CD4-positive, alpha-beta T cell treated with Interleukin-12 subunit alpha and Interleukin-12 subunit beta, for 1 hour (primary cell): Measurements from ENCODE around the gene RLBP1.
A peak's percentile ranks its signal among the peaks of the same experiment; 100 is the strongest.

Experiments
- DNase-seq: peaks from one replicate; pipeline ENCODE4 v3.0.0-alpha.2; 2020

The RLBP1 gene

DNA sequence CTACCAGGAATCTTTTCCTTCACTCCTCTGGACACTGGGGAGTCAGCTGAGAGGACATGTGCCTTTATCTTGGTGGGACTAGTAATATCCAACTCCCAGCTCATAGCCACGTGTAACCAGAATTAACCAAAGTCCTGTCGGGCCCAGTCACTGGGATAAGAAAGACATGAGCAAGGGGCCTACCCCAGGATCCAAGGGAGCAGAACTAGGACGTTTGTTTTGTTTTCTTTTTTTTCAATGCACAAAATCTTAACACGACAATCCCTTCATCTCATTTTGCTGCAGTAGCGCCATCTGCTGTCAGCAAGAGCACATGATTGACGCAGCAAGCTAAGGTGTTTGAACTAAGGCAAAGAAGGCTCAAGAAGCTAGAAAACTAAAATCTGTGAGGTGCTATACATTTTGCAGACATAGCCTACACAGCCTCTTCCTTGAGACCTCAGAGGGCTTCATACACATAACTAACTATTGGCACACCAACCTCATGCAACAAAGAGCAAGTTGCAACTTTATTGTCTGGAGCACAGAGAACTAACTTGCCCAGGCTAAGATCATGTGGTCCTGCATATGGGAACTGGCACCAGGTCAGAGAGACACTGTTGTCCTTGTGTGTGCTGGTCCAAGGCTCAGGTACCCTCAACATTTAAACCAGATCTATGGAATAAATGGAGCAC is 43.6 kb downstream of the RLBP1 start:
- DNase-seq = peak; percentile 68

DNA sequence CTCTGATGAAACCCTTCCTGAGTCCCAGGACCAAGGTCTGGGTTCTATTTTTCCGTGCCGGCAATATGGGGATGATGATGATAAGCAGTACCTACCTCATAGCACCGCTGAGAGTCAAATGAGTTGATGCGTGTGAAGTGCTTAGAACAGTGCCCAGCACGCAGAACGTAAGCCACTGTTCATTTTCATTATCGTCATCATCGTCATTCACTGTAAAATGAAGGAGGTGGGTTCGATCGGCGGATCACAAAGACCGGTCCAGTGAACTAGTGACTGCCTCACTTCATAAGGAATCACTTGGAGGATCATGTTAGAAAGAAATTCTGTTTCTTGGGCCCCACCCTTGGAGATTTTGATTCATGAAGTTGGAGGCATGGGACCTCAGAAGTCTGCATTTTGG is 44.3 kb downstream of the RLBP1 start:
- DNase-seq = no peak

DNA sequence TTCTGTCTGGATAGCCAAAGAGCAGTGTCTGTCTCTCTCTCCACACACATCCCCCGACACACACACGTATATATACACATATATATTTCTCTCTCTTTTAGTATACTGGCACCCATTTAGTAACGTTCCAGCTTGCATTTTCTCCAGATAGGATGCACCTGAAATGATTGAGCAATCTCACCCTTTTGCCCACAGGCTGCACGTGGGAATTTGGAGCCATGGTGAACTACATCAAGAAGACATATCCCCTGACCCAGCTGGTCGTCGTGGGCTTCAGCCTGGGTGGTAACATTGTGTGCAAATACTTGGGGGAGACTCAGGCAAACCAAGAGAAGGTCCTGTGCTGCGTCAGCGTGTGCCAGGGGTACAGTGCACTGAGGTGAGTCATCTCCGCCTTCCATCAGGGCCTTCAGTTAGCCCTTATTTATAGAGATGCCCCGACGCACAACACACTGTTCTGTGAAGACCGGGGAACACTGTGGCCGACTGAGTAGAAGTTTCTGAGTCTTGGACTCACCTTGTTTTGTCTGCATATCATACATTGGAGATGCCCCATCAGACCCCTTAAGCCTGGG is 45.7 kb downstream of the RLBP1 start:
- DNase-seq = no peak

DNA sequence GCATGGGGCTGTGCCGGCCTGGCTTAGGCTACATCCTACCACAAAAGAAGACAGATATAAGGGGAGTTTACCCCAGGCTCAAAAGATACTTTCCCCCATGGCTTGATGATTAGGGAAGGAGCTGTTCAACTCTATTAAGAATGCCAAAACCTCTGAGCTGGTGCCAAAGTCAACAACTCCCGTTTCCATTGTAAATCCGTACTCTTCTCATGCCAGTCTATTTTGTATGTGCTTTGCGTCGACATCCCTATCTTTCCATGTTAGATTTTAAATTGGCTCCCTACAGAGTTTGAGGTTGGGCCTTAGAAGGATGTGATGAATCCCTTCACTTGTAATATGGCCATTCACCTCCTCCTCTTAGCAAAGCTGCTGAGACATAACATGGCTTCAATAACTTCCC is 46.9 kb downstream of the RLBP1 start:
- no peak for DNase-seq

DNA sequence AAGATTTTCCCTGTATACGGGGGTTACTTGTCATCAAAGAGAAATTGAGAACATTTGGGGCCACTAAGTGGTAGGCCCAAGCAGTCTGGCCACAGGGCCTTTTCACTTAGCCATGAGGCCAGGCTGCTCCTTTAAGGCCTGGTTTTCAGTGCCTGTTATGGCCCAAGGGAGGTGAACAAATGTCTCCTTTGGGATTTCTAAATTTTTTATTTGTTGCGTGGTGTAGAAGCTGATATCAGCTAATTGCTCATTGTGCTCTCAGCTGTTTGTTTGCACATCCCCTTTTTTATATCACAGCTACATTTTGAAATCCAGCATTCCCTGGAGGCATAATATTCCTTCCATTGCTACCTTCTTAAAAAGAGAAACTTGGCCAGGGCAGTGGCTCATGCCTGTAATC is 48.5 kb downstream of the RLBP1 start:
- DNase-seq = no peak

DNA sequence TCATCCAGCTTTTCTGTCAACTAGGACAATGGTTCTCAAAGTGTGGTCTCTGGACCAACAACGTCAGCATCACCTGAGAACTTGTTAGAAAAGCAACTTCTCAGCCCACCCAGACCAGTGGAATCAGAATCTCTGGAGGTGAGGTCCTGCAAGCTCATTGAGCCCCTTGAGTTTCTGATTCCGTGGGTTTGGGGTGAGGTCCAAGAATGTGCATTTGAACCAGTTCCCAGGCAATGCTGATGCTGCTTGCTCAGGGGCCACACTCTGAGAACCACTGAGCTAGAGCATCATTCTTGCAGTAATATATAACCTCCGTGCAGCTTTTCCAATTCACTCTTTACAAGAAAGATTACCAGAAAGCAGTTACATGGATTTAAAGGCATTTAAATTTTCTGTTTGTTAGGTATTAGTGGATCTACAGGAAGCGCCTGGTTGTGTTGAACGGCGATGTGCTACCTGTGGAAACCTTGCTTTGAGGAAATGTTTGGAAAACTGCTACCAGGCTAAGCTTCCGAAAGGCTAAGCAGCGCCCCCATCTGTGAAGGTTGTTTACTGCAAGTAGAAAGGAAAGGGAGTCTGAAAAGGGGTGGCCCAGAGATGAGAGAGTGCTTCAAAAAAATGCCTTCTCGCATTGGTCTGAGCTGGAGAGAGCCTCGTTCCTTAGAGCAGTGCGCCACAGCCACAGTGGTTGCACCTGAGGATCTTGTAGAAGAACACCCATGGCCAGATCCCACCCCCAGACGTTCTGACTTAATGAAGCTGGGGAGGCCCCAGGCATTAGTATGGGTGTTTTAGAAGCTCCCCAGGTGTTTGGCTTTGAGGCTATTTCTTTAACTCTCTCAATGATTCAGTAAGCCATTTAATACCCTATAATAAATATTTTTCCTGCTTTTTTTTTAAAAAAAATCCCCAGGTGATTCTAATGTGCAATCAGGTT is 50.0 kb downstream of the RLBP1 start:
- DNase-seq = peak; percentile 35

DNA sequence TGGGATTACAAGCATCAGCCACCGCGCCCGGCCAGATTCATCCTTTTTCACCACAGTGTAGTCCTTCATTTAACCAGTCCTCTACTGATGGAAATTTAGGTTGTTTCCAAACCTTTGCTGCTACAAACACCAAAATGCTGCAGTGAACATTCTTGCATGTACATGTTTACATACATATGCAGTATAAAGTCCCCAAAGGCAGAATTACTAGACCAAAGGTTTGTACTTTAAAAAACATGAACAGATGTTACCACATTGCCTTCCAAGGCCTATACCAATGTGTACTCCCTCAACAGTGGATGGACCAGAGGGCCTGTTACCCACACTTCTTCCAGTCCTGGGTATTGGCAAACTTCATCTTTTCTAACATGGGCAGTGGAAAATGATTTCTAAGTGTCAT is 51.0 kb downstream of the RLBP1 start:
- no peak for DNase-seq

DNA sequence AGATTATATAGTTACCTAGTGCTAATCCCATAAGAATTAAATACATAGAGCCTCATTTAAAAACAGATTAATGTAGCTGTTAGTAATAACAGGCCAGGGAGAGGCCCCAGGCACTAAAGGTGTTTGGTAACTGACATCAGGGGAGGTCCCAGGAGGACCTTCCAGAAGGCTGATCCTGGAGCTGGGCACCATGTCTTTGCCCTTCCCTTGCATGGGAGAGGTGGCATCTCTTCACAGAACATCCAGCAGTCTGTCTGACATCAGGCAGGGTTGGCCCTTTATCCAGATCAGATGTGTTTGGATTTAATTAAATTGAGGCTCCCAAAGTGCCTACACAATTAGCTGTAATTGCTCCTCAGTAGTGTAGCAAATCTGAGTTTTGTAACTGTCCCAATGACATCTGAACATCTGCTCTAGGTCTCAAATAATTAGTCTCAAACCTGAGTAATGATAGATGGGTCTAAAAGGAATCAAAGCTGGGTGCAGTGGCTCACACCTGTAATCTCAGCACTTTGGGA is 53.0 kb downstream of the RLBP1 start:
- DNase-seq = no peak

DNA sequence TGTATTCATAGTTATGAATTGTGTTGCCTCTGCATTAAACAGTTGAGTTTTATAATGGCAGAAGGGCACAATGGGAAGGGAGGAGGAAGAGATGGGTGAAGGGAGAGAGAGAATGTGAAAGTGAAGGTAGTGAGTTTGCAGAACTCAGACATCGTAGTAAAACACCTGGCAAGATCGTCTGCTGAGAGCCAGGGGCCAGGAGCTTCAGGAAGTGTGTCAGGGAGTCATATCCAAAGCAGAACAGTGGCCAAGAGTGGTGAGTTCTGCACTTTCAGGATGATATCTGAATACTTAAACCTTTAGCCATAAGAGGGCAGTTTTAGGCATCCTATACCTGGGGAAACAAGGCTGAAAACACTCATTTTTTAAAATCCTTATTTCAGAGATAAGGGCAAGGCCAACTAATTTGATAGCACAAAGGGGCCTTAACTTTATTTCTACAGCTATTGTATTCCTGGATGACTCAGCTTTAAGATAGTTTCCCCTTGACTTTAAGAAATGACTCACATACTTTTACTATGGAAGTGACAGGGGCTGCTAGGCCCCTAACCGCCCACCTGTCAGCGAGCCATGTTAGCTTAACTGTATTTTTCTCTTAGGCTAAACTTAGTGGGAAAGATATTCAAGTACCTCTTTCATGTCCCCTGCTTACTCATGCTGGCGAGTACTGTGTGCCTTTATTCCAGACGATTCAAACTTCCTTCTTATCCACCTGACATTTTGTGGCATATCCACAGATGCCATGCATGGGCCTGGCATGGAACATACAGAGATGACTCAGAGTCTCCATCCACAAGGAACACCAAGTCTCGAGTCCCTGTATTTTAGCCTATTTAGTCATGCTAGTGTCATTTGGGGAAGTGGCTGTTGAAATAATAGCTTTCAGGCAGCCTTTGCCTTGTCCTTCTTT is 53.9 kb downstream of the RLBP1 start:
- no peak for DNase-seq

DNA sequence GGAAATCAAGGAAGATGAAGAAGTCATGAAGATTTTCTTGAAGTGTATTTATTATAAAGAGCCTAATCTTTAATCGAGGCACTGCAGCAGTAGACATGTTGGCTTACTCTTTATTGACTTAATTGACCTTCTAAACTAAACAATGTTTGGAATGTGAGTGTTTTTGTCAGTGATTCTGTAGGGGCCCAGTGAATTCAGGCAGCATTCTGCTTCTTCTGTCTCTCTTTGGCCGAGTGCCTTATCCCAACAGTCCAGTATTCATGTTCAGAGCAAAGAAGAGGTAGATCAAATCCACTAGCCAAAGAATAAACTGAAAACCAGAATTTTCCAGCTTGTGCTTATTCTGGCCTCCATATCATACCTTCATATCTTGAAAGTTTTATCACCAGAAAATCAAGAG is 55.7 kb downstream of the RLBP1 start:
- DNase-seq = no peak

DNA sequence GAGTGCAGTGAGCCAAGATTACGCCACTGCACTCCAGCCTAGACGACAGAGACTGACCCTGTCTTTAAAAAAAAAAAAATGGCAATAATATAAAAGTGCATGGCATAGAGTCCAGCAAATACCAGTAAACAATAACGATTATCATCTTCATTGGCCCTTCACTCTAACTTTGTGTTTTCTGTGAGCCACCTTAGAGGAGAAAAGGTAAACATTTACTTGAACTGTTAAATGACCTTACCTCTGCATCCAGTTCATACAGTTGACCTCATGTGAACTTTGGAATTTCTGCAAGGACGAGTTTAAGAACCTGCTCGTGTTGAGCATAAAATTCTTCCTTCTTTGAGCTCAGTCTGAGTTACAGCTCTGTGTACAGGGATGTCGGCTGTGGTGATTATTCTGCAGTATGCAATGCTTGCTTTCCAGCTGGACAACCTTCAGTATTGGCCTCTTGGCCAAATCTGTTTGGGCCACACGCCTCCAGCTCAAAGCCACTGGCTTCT is 56.6 kb downstream of the RLBP1 start:
- DNase-seq = no peak

DNA sequence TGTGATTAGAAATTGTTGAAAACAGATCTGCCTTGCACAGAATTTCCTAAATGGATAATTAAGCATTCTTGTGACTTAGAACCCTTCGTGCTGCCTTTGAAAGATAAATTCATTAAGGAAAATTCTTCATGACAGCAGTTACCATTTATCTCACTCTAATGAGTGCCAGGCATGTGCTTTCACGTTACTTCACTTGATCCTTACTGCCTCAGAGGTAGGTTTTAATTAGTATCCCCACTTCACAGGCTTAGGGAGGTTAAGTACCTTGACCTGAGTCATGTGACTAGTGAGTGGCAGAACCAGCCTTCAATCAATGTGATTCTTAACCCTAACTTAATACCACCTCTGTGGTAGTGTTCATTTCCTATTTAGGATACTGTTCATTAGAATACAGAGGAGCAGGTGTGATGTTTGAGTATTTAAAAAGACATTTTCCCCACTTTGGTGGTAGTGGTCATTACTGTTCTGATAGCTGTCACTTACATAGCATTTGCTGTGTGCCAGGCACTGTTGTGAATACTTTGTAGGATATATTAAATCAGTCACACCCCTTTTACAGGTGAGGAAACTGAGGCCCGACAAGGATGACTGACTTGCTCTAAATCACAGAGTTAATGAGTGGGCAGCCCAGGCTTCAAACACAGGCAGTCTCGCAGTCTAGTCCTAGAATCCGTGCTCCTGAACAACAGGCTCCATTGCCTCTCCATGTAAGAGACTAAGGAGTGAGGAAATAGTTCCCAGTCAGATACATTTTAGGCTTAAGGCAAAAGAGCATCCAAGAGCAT is 57.9 kb downstream of the RLBP1 start:
- no peak for DNase-seq

DNA sequence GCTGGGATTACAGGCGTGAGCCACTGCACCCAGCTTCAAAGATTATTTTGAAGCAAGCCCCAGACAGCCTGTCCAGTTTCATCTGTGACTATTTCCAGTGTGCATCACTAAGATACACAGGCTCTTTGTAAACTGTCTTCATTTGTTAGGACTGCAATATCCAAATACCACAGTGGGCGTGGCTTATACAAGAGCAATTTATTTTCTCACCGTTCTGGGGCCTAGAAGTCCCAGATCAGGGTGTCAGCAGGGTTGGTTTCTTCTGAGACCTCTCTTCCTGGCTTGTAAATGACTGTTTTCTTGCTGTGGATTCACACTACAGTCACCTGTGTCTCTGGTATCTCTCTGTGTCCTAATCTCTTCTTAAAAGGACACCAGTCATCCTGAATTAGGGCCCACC is 59.7 kb downstream of the RLBP1 start:
- DNase-seq = no peak
